Stimulated activated naive CD4-positive, alpha-beta T cell (primary cell): ENCODE data around the gene HPS1.

Experiments
- DNase-seq, 6 experiments: peaks; one replicate each; lab custom pipeline; 2025; lab: John Stamatoyannopoulos, UW

HPS1 gene

DNA sequence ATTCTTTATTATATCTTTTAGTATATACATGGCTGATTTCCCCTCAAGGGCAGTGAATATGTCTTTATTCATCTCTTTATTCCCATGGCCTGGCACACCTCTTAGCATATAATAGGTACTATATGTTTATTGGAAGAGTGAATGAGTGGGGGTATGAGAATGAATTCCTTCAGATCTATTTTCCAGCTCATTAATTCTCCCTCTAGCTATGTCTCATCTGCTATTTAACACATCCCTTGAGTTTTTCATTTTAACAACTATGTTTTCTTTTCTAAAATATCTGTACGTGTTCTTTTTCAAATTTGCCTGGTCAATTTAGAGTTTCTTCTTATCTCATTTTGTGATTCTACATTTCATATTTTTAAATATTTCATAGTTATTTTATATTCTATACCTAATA, 14.4 kb downstream of the HPS1 start:
- DNase-seq, result no peak

- no peak for DNase-seq
These were observed 15.7 kb downstream of the HPS1 start for GRCh38 chr10:98431016-98431415.

- no peak for DNase-seq
These were observed 16.3 kb downstream of the HPS1 start for GRCh38 chr10:98430427-98430826.

DNA sequence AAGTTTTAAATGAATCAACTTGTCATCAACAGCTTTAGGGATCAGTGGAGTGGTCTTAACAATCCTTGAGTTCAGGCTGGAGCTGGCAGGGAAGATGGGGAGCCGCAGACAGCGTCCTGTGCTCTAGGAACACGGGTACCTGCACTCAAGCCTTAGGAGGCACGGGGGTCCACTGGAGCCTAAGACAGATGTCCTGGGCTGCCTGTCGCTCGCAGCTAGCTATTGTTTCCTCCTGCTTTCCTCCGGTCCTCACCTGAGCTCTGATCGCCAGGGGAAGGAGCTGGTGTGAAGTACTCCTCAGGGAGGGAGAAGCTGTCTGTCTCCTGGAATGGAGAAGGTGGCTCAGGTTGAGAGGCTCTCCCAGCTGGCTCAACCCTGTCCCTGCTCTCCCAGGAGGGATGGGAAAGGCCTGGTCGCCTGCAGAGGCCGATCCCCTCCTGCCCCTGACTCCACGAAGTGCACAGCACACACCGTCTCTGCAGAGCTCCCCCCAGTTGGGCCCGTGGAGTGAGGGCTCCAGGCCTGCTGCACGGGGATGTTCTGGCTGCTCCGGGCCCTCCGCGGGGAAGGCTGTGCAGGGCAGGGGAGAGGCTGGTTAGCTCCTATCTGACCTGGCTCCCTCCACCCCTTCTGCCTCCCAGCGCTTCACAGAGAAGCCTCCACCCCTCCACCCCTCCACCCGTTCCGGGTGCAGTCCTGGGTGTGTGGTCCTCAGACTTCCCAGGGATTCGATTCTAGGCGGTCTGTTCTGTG, 17.2 kb downstream of the HPS1 start:
- no peak for DNase-seq

DNA sequence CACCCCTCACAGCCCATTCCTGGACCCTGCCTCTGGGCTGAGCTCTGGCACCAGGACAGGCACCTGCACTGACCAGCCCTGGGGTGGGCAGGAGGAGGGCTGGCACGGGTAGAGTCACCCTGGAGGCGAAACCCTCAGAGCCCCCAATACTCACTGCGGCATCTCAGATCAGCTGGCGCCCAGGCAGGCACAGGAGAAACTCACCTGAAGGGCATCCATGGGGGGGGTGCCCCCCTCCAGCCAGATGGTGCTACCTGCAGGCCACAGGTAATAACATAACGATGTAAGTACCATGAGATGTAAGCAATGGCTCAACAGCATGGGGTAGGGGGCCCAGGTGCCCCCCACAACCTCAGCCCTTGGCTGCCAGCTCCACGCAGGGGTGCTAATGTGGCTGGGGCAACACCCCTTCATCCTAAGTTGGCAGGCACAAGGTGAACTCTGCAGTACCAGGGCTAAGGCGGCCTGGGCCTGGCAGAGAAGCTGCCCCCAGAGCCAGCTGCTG, 19.7 kb downstream of the HPS1 start:
- DNase-seq, result no peak

GRCh38 chr10:98425511-98426352, 21.0 kb downstream of the HPS1 start:
- peak in 4 of 6 experiments; percentile 11 to 27 (median 18) for DNase-seq

GRCh38 chr10:98424295-98425254, 22.2 kb downstream of the HPS1 start:
- no peak for DNase-seq

GRCh38 chr10:98423691-98424120, 23.0 kb downstream of the HPS1 start:
- no peak for DNase-seq

GRCh38 chr10:98422182-98422581, 24.6 kb downstream of the HPS1 start:
- DNase-seq, result no peak

- DNase-seq, result no peak
These were observed 25.9 kb downstream of the HPS1 start for GRCh38 chr10:98420786-98421185.

GRCh38 chr10:98419469-98420261, 27.1 kb downstream of the HPS1 start:
- DNase-seq, result no peak

DNA sequence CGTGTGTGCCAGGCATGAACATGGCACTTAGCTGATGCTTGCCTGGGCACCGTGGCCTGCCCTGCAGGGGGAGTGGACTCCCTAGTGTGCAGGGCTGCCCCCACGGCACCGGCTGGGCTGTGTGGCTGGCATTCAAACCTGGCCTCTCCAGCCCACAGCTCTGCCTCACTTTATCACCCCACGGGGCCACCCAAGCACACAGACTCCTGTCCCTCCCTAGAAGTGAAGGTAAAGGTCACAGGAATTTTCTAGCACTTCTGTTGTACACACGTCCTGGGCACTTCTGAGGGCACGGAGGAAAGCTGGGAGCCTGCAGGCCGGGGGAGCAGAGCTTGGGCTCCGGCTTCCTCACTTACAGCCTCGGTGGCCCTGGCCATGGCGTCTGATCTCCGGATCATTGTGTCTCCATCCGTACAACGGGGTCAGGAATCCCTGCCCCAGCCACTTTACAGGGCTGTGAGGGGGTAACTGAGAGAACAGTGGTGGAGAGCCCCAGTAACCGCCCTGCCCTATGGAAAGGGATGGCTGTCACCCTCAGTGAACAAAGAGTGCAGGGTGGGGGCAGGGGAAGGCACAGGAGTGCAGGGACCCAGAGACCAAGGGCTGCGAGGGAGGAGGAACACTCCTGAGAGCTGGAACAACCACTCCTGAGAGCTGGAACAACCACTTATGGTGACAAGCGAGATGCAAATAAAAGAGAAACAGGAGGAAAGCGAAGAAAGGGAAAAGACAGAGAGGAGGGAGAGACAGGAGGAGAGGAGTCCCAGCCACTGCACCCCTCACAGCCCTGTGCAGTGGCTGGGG, 27.9 kb downstream of the HPS1 start:
- no peak for DNase-seq

DNA sequence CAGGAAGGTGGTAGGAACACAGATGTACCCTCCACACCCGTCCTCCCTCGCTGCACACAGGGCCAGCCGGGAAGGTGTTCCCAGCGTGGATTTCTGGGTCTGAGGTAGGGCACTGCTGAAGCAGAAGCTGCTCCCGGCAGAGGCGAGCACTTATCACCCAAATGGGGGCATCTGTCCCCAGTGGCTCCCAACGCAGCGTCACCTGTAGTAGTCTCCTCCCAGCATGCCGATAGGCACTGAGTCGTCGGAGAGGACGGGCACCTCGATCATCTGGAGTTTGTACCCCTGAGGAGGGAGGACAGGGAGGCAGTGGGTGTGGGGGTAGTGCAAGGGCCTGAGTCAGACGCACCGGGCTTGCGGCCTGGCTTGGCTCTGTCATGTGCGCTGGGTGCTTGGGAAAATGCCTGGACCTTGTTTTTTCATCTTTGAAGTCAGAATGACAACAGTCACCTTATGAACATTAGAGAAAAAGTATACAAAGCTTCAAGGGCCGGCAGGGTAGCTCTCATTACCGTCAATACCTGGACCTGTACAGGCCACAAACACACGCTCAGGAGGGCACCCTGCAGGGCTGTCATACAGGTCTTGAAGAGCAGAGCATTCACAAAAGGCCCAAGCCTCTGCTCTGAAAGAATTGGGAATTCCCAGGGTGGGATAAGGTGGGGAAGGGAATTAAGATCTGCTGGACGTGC, 28.6 kb downstream of the HPS1 start:
- no peak for DNase-seq

- DNase-seq, result no peak
These were observed 29.2 kb downstream of the HPS1 start for GRCh38 chr10:98417481-98417959.

- DNase-seq, result no peak
These were observed 29.9 kb downstream of the HPS1 start for GRCh38 chr10:98416606-98417388.

DNA sequence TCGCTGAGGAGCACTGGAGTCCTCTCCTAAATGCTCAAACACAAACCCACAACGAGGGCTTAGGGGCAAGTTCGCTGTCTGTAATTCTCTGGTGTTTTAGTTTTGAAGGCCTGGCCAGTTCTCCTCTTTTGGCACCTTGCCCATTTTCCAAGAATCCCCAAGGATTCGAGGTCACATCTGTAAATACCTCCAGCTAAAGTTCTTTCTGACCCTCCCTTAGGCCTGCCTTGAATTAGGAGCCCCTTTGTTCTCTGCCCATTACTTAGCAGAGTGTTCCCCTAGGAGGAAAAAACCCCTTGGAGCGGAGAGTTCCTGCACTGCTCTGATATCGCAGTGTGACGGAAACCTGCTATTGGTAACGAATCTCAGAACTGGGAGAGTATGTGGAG, 31.0 kb downstream of the HPS1 start:
- DNase-seq, result no peak

GRCh38 chr10:98414932-98415730, 31.6 kb downstream of the HPS1 start, which contains the start of gene PYROXD2:
TSS of gene PYROXD2 (minus strand) at chr10:98415182. CDS start at chr10:98415135, 47 bp downstream.
- DNase-seq, result peak; percentile 10 to 68 (median 44)

GRCh38 chr10:98414578-98414931, 32.2 kb downstream of the HPS1 start:
- no peak for DNase-seq
